ENCODE data around the gene BDNF. TPM values are rescaled to one million over a fixed set of nuclear protein-coding genes. Genes with fewer than 3 reads are reported as not detected.

Gene BDNF
- total RNA-seq, 3 donors from 2014 or later, result 0.25 to 0.31 TPM; not detected in 1

- no peak for ATAC-seq
- H3K36me3 ChIP-seq (ENCODE audit: low read depth), result no peaks in the 10 kb centered on the region
- intact Hi-C loops (cut with DNase I, micrococcal nuclease), result no loop called here
Measured at GRCh38 chr11:27703481-27703880, 3.2 kb upstream of the BDNF start.

GRCh38 chr11:27702811-27703210 is 2.6 kb upstream of the BDNF start:
- intact Hi-C loops (cut with DNase I, micrococcal nuclease), result no loop called here
- peaks cover 9% of the 10 kb centered on the region for H3K4me1 ChIP-seq (ENCODE audit: low read depth)
- no peaks in the 10 kb centered on the region for H3K9me3 ChIP-seq
- no peak for ATAC-seq
- no peaks in the 10 kb centered on the region for H3K36me3 ChIP-seq (ENCODE audit: low read depth)
- TF ChIP-seq CTCF (IDR thresholded peaks at IDR 0.05), result no peak
- DNase-seq, result no peak
- H3K4me3 ChIP-seq, result no peak overlapping the region

More at GRCh38 chr11:27703481-27703880, 3.2 kb upstream of the BDNF start:
- no peak for DNase-seq
- H3K9me3 ChIP-seq, result no peaks in the 10 kb centered on the region
- no peak overlapping the region for H3K4me3 ChIP-seq
- H3K4me1 ChIP-seq (ENCODE audit: low read depth), result peaks cover 9% of the 10 kb centered on the region
- TF ChIP-seq CTCF (IDR thresholded peaks at IDR 0.05), result no peak

- peak in 1 of 3 donors; percentile 37 for DNase-seq
- intact Hi-C loops (cut with DNase I, micrococcal nuclease), result no loop called here
- Histone ChIP-seq H3K9me3 (no peaks in the 10 kb centered on the region), H3K4me1 (ENCODE audit: low read depth) (peaks cover 9% of the 10 kb centered on the region), H3K36me3 (ENCODE audit: low read depth) (no peaks in the 10 kb centered on the region), H3K4me3 (no peak overlapping the region)
- peak; percentile 46 for ATAC-seq
- no peak for TF ChIP-seq CTCF (IDR thresholded peaks at IDR 0.05)
Measured at GRCh38 chr11:27701355-27702105, 1.3 kb upstream of the BDNF start.

GRCh38 chr11:27699926-27700350 is 317 bp downstream of the BDNF start:
- TF ChIP-seq CTCF (IDR thresholded peaks at IDR 0.05), result no peak
- intact Hi-C loops (cut with DNase I, micrococcal nuclease), result loop anchor here (2.0 to 10.0 kb wide), 3 partner anchors 829 to 1465 kb away; no protein-coding TSS in a partner anchor
- DNase-seq (peak in 1 of 3 donors; percentile 25), ATAC-seq (no peak)
- H3K36me3 ChIP-seq (ENCODE audit: low read depth), result no peaks in the 10 kb centered on the region
- H3K4me1 ChIP-seq (ENCODE audit: low read depth), result peaks cover 9% of the 10 kb centered on the region
- no peaks in the 10 kb centered on the region for H3K9me3 ChIP-seq
- peak overlapping the region; percentile 11 for H3K4me3 ChIP-seq

- Histone ChIP-seq H3K36me3 (ENCODE audit: low read depth) (no peaks in the 10 kb centered on the region), H3K4me1 (ENCODE audit: low read depth) (peaks cover 9% of the 10 kb centered on the region), H3K9me3 (no peaks in the 10 kb centered on the region), H3K4me3 (no peak overlapping the region)
- ATAC-seq (peak; percentile 5), DNase-seq (peak in 1 of 3 donors; percentile 20)
- intact Hi-C loops (cut with DNase I, micrococcal nuclease), result loop anchor here (2.0 to 10.0 kb wide), 3 partner anchors 829 to 1465 kb away; no protein-coding TSS in a partner anchor
- TF ChIP-seq CTCF (IDR thresholded peaks at IDR 0.05), result no peak
Measured at GRCh38 chr11:27699242-27699925, 871 bp downstream of the BDNF start.

Data from mucosa of descending colon (tissue), 3 donors.